Measurements from ENCODE around the gene SLC35D2.

The SLC35D2 gene

DNA sequence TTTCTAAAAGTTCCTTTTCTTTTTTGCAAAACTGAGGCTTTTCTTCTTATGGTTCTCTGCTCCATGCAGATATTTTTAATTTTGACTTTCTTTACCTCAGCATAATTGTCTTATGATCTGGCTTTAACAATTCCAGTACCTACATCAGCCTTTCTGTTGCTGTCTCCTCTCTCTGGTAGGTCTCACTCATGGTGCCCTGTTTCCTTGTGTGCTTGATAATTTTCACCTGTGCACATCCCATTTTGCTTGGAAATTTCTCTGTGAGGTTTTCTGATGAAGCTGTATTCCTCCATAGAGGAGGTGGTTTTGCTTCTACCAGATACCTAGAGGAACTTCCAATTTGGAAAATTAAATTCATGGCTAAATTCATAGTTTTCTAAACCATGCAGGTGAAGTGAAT is 79.3 kb downstream of the SLC35D2 start:
- no peak for DNase-seq

GRCh38 chr9:96302021-96302420 is 81.5 kb downstream of the SLC35D2 start, which contains the start of gene HSD17B3:
Gene HSD17B3, minus strand, starts transcription at chr9:96302176. Its CDS starts 72 bp downstream, at chr9:96302104.
- DNase-seq: no peak

- DNase-seq: no peak
Observed at GRCh38 chr9:96299823-96300222, 83.7 kb downstream of the SLC35D2 start.

DNA sequence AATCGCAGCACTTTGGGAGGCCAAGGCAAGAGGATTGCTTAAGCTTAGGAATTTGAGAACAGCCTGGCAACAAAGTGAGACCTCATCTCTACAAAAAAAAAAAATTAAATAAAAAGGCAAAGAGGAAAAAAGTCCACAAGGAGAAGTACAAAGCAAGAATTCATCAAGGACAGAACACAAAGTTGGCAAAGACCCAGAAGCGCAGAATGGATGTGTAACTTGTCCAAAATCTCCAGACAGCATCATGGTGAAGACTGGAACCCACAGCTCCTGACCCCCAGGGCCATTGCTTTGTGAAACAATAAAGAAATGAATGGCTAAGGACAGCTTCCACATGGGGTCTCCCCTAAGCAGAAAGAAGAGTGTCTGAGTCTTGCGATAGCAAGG is 89.4 kb downstream of the SLC35D2 start:
- DNase-seq: no peak

GRCh38 chr9:96293498-96294158 is 89.9 kb downstream of the SLC35D2 start:
- no peak for DNase-seq

DNA sequence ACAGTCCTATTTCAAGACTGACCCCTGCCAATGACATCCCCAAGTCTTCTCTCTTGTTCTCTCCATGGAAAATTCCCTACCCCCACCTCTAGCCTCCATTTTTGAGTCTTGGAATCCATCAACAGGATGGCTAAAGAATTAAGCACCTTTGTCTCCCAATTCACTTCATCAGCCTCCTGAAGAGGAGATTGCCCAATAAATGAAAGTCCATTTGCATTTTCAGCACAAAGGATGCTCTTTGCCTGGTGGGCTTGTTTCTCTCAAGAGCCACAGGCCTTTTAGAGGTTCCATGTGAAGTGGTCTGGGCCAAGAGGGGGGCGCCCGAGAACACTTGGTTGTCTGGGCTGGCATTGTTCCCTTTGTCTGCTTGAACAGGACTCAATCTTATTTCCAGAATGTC is 94.1 kb downstream of the SLC35D2 start:
- DNase-seq: no peak

DNA sequence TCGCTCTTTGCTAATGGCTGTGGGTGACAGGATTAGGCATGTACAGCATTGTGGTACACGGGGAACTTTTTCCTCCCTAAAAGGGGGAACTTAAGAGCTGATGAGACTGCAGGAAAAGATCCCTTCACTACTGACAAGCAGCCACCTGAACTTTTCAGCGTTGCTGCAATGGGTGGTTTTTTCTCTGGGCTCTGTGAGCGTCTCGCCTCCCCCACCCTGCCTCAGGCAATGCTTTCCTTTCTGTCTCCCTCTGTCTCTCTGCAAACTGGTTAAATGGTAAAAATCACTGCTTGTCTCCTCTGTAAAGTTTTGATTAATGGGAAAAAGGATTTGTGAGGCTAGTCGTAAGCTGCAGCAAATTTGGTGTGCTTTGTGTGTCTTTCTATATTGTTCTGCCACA is 101.9 kb downstream of the SLC35D2 start:
- no peak for DNase-seq

- DNase-seq: no peak
Observed at GRCh38 chr9:96279932-96280331, 103.6 kb downstream of the SLC35D2 start.

- DNase-seq: no peak
Observed at GRCh38 chr9:96274939-96275338, 108.6 kb downstream of the SLC35D2 start.
